Endometrium (tissue), 2 donors: ENCODE results near the gene INKA1.
A peak's percentile ranks its signal among the peaks of the same experiment; 100 is the strongest.
"Not testable (repeated sequence)": the region's sequence is repeated elsewhere in the genome, so short reads cannot be mapped to it uniquely, and the experiment has no call there.

Source experiments
- FAIRE-seq: peaks from 2 replicates; lab custom pipeline; 2012; peaks lifted over from hg19 to GRCh38; lab: Jason Lieb, UNC
- donor health status: control.
- donor health status: control.

The INKA1 gene

DNA sequence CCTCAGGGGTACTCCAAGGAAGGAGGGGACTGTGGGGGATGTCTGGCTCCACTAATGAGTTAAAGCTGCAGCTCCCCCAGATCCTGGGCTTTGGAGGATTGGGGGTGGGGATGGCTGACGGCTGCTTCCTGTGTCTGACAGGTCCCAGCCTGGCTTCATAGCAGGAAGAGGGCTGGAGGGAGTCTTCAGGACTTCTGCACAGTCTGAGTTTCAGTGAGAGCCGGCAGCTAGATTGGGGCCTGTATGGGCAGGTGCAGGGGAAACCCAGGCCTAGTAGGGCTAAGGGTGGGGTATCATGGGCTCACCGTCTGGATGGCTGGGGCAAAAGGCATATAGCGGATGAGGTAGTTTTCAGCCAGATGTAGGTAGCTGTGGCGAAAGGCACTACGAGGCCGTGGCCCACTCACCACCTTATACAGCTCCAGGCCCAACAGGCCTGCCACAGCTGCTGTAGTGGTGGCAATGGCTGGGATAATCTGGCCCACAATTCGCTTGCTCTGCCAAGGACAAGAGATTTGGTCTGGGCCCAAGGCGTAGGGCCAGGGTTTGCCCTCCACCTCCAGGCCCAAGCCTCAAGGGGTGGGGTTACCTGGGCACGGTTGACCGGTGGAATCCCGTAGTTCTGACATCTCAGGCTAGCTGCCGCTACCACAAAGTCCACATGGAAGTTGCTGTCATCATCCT lies 4.5 kb downstream of the INKA1 start:
- no peak for FAIRE-seq

DNA sequence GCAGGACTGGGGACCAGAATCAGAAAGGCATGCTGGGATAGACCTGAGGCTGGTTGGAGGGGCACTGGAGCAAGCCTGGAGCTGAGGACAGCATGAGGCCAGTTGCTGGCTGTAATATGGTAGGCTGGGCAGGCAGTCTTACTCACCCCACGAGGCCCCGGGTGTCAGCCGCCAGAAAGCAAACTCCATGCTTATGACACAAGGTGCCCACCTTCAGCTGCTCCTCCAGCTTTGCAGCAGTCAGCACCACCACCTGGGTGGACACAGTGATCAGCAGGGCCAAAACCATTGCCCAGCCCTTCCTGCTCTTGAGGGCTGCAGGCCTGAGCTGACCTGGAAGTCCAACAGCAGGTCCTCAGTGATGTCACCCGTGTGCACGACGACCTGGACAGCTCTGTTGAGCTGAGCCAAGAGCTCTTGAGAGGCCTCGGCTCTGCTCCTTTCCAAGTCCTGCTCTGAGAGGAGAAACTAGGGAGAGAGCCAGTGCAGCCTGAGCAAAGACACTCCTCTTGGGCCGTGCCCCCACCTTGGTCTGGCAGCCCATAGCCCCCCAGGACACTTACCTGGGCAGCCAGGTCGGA lies 9.9 kb downstream of the INKA1 start:
- no peak for FAIRE-seq

DNA sequence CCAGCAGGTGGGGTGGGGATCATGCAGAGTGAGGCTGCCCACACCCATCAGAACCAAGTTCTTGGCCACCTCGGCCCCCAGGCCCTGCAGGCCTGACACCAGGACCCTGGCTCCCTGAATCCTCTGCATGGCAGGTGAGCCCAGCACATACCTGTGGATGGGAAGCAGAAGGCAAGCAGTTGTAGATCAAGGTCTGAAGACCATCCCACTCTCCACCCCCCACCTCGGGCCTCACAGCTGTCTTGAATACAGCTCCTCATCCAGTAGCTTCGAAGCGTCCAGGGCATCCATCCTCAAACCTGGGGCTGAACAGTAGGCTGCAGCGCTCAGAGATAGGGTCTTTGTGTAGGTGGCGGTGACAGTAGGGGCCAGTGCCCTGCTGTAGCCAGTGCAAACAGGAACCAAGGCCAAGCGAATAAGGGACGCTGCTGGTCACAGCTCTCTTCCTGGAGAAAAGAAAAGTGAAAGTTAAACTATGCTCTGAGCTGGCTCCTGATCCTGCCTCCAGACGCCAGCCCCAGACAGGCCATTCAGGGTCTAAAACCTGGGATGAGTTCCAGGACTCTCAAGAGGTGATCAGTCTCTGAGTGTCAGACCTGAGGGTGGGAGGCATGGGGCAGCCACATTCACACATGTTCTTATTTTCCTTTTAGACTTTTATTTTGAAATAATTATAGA lies 10.6 kb downstream of the INKA1 start, which contains the start of gene UBA7:
UBA7 (minus strand) TSS at position 457 of the 678 bp plus-strand sequence; CDS start at position 291, 166 bp downstream.
- peak; percentile 55 for FAIRE-seq

DNA sequence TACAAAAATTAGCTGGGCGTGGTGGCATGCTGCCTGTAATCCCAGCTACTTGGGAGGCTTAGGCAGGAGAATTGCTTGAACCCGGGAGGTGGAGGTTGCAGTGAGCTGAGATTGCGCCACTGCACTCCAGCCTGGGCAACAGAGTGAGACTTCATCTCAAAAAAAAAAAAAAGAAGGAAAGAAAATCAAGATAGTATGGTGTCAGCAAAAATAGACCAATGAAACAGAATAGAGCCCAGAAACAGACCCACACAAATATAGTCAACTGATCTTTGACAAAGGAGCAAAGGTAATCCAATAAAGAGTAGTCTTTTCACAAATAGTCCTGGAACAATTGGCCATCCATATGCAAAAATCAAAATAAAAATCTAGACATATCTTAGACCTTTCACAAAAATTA lies 20.1 kb downstream of the INKA1 start:
- not testable (repeated sequence) for FAIRE-seq

DNA sequence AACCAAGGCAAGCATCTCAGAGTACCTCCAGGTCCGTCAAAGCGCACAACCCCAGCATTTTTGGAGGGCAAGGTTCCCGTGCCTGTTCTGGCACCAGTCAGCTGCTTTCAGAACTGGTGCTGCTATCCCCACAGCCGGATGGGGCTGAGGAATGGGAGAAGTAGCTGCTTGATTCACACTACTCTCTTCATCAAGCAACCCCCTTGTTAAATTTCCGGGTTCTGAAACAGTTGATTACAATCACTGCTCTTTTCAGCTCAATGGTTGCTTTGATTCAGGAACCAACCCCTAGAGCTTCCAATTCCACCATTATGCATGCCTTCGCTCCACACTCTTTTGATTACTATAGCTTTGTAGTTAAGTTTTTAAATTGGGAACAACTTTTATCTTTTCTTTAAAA lies 23.0 kb downstream of the INKA1 start:
- FAIRE-seq: no peak

DNA sequence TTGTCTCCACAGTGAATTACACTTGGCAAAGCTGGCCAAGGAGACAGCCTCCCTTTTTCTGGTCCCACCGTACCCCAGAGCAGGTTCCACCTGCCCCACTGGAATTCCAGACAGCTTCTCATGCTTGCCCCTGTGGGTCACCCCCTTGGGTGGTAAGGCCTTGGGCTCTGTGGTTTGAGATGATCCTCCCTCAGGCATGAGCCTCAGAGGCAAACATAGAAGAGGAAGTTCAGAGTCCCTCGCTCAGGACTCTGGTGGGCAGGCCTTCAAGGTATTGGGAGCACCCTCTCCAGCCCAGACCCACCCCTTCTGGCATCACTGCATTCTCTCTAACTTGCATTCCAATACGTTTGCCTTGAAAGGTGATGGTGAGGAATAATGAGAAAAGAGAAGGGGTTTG lies 28.3 kb downstream of the INKA1 start:
- FAIRE-seq: no peak

DNA sequence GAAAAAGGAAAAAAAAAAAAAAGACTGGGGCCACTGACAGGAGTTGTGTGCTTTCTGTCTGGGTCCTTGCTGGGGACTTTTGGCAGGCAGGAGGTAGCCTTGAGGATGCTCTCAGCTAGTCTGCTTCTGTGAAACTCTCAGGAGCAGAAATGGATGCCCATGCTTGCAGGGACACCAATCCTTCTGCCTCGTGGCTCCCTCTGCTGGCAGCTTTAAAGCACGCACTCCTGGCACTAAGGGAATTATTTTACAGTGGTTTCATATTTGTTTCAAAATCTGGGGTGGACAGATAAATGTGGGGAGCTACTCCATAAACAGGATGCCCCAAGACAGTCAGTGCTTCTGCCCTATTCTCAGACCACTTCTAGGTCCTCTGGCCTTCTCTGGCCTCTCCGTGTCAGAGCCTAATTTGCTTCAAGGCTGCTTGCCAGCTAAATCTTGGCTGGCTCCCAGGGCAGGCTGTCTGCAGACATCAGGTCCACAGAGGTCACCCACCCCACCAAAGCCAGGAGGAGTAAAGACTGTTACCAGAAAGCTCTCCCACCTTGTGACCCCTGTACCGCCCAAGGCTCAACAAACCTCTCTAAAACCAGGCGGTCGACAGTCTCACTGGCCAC lies 36.2 kb downstream of the INKA1 start:
- peak; percentile 35 for FAIRE-seq

DNA sequence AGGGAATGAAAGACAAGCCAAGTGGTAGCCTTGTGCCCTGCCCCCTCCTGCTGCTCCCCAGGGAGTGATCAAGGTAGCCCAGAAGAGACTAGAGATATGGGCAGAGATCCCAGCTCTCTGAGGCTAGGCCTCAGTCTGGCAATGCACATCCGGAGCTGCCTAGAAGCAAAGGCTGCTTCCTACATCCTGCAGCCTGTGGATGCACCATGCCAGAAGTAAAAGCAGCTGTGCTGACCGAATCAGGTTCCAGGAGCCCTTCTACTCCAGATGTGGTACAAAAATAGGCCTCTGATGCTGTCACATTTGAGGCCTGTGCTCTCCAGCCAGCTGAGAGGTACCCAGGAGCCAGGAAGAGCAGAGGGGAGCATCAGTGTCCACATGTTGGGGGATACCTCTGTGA lies 37.3 kb downstream of the INKA1 start:
- FAIRE-seq: no peak

DNA sequence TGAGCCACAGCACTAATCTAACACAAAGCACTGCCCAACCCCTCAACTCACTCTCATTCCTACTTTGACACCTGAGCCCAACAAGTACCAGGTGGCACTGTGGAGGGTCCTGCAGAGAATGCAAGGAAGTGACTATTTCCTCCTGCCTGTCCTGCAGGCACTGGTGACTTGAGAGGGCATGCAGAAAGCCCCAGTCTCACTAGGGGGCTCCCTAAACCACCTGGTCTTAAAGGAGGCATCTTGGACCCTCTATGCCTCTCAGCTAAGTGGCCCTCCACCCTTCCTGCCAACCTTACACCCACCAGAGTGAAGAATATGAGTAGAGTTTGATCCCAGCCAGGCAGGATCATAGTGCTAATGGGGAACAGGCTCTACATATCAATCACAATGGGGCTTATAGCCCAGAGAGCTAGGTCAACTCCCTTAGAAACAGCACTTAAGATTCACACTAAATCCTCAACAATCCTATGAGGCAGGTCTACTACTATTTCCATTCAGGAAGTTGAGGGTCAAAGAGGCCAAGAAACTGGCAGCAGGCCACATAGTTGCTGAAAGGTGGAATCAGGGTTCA lies 38.1 kb downstream of the INKA1 start:
- FAIRE-seq: no peak

DNA sequence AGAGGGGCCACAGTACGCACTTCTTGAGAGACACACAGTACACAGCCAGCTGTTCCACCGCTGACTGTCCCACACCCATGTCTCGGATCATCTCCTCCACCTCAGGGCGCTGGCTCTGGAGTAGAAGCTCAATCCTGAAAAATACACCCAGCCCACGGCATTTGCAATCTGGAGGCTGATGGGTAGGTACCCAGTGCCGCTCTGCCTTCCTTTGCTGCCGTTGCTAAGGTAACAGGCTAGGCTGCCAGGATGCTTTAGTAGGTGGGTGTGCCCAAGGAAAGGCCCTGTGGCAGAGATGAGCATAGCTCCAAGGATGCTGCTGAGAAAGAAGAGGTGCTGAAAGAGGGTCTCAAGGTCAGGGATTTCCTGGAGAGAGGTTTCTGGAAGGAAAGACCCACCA lies 38.7 kb downstream of the INKA1 start:
- FAIRE-seq: no peak

DNA sequence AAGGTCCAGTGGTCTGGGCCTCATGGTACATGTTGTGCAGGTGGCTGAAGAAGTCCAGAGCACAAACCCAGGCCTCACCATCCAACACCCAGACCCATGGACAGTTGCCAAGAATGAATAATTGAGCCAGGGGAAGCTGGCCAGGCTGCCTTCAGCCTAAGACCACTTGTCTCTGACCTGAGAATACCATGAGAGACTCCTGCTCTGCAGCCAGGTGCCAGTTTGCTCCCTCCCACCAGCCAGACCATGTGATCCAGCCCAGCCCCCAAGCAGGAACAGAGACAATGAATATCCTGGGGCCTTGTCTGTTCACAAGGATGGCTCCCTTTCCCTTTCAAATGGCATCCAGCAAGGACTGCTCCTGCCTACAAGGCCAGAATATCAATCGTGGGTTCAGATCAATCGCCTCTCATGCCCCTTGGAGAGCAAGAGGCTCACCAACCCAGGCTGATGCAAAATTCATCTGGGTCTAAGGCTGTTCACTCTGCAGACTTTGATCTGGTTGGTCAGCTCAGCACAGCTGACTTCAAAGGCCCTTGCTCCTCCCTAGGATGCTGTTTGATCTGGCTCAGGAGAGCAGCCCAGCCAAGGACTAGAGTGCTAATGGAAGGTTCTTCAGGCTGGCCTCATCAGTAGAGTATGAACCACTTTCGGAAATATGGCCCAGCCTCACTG lies 39.9 kb downstream of the INKA1 start:
- no peak for FAIRE-seq

DNA sequence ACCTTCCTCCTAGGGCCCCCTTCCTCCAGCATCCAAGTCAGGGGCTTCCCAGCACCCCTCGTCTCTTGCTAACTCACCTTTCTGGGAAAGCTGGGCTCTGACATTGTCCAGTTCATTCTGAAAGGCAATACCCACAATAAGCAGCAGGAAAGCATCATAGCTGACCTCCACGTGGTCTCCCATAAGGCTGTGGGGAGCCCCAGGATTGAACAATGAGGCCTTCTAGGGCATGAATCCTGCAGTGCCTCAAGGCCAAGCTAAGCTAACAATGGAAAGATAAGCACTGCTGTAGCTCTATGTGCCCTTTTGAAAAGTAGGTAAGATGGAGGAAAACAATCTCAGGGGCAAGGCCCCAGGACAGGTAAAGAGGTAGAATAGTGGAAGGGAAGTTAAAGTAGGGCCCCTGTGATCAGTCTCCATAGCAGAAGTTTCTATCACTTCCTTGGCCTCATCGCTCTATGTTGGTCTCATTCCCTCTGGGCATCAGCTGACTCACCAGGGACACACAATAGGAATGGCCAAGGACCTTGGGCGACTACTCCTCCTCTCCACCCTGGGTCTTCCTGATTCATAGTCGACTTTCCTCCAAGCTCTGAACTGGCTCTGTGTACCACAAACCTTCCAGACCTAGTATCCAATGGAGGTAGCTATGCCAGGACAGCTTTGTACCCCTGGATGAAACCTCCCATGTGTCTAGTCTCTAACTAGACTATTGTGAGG lies 41.6 kb downstream of the INKA1 start:
- FAIRE-seq: no peak

DNA sequence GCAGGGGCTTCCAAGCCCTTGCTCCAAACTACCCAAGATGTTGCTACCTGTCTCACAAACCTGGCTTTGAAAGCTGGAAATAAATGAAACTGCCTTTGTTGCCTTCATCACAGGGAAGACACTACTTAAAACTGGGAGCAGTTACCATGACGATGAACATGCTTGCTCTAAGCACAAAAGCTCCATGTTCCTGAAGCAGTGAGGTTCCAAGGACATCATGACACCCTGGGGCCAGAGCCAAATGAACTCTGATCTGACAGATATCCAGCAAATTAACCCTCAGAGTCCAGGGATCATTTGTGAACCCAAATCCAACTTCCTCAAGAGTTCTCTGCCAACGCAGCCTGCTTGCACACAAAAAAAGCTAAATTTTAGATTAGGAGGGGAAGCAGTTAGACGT lies 42.6 kb downstream of the INKA1 start:
- no peak for FAIRE-seq
